HG02610 (cell line): ENCODE measurements around the gene GSTT4.
"Not testable (repeated sequence)": the region's sequence is repeated elsewhere in the genome, so short reads cannot be mapped to it uniquely, and the experiment has no call there.

Experiments used
- ATAC-seq: cut with Tn5 transposase; IDR thresholded peaks from one replicate; pipeline ENCODE4 v1.9.1; 2021; ENCODE audit warnings: mild to moderate bottlenecking, moderate library complexity; ENCODE audit not compliant: unreplicated experiment

The GSTT4 gene

GRCh38 chr22:24005201-24005600, at the start of gene GSTT4:
GSTT4 (minus strand) TSS chr22:24005453; CDS start chr22:24005356, 97 bp downstream.
- ATAC-seq, result no peak

- no peak for ATAC-seq
Observed at GRCh38 chr22:24054356-24054755, 49.1 kb upstream of the GSTT4 start.

- no peak for ATAC-seq
Observed at GRCh38 chr22:24053481-24054226, 48.4 kb upstream of the GSTT4 start.

- ATAC-seq, result no peak
Observed at GRCh38 chr22:24051568-24051967, 46.3 kb upstream of the GSTT4 start.

GRCh38 chr22:24051028-24051427, 45.8 kb upstream of the GSTT4 start:
- no peak for ATAC-seq

GRCh38 chr22:24049978-24050377, 44.7 kb upstream of the GSTT4 start:
- no peak for ATAC-seq

GRCh38 chr22:24049211-24049610, 44.0 kb upstream of the GSTT4 start:
- ATAC-seq, result no peak

- ATAC-seq, result no peak
Observed at GRCh38 chr22:24046024-24046423, 40.8 kb upstream of the GSTT4 start.

- no peak for ATAC-seq
Observed at GRCh38 chr22:24043958-24044357, 38.7 kb upstream of the GSTT4 start.

- not testable (repeated sequence) for ATAC-seq
Observed at GRCh38 chr22:24043465-24043864, 38.2 kb upstream of the GSTT4 start.

GRCh38 chr22:24040946-24041345, 35.7 kb upstream of the GSTT4 start:
- no peak for ATAC-seq

GRCh38 chr22:24039046-24039445, 33.8 kb upstream of the GSTT4 start:
- ATAC-seq, result no peak

GRCh38 chr22:24037851-24038765, 32.9 kb upstream of the GSTT4 start:
- no peak for ATAC-seq

GRCh38 chr22:24035296-24035695, 30.0 kb upstream of the GSTT4 start:
- no peak for ATAC-seq

- no peak for ATAC-seq
Observed at GRCh38 chr22:24033731-24034130, 28.5 kb upstream of the GSTT4 start.

- no peak for ATAC-seq
Observed at GRCh38 chr22:24030186-24030702, 25.0 kb upstream of the GSTT4 start.

- no peak for ATAC-seq
Observed at GRCh38 chr22:24029304-24029703, 24.1 kb upstream of the GSTT4 start.

GRCh38 chr22:24028533-24028932, 23.3 kb upstream of the GSTT4 start:
- no peak for ATAC-seq

GRCh38 chr22:24027991-24028390, 22.7 kb upstream of the GSTT4 start:
- no peak for ATAC-seq

GRCh38 chr22:24027389-24027975, 22.2 kb upstream of the GSTT4 start:
- no peak for ATAC-seq

GRCh38 chr22:24026733-24027132, 21.5 kb upstream of the GSTT4 start:
- no peak for ATAC-seq
